HG03442 (cell line): Measurements from ENCODE around the gene CSNK1G3.
A peak's percentile ranks its signal among the peaks of the same experiment; 100 is the strongest.
"Not testable (repeated sequence)": the region's sequence is repeated elsewhere in the genome, so short reads cannot be mapped to it uniquely, and the experiment has no call there.

Experiments used
- ATAC-seq: cut with Tn5 transposase; IDR thresholded peaks from one replicate; pipeline ENCODE4 v1.9.1; 2021; ENCODE audit warnings: mild to moderate bottlenecking, moderate library complexity; ENCODE audit not compliant: unreplicated experiment

The CSNK1G3 gene

DNA sequence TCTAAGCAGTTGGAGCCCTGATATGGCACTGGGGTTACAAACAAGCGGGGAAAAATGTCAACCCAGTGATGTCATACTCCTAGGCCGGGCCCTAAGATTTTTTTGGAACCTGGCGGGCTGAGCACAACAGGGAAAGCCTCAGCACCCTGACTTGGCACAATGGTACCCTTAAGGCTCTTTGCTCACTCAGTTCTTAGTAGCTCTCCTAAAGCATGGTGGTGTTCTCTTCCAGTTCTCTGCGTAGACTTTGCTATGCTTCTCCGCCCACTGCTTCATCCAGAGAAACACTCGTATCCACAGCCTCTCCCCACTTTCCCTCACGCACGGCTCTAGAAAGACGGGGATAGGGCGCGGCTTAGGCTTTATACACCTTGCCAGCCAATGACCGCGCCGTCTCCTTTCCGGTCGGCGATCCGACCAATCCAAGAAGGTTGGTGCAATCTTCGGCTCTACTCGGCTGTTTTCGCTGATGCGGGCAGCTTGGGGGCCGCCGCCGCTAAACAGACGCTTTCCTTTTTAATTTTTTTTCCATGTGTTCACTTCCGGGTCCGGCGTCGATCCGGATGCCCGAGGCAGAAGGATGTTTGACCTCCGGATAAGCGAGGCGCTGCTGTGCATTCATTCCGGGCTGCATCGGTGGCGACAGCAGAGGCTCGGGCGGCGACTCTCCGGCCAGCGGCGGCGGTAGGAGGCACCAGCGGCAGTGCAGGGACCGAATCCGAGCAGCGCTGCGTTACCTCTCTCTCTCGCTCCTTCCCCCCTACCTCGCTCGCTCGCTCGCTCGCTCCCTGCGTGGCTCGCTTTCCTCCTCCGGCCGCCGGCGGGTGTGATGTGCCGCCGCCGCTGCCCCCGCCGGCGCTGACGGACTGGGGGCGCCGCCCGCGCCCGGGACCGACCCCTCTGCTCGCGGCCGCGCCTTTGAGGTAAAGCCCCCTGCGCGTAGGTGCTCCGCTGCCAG is at the start of gene CSNK1G3:
Gene CSNK1G3 (plus strand): TSS at position 530 of the 958 bp plus-strand sequence. CDS start 33,487 bp downstream, outside the sequence.
- peak; percentile 95 for ATAC-seq

GRCh38 chr5:123466839-123467238 is 45.1 kb upstream of the CSNK1G3 start:
- not testable (repeated sequence) for ATAC-seq

DNA sequence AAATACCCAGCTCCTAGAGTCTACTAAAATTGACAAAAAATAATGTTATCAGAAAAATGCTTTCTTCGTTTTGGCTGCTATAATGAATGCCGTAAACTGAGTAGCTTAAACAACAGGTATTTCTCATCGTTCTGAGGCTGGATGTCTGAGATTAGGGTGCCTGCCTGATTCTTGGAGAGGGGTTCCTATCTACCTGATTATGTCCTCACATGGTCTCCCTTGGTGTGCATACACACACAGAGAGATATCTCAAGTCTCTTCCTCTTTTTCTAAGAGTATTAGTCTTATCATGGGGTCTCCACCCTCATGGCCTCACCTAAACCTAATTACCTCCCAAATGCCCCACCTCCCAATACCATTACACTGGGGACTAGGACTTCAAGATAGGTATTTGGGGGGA is 40.6 kb upstream of the CSNK1G3 start:
- ATAC-seq = no peak

GRCh38 chr5:123472150-123472924 is 39.6 kb upstream of the CSNK1G3 start:
- ATAC-seq = no peak

DNA sequence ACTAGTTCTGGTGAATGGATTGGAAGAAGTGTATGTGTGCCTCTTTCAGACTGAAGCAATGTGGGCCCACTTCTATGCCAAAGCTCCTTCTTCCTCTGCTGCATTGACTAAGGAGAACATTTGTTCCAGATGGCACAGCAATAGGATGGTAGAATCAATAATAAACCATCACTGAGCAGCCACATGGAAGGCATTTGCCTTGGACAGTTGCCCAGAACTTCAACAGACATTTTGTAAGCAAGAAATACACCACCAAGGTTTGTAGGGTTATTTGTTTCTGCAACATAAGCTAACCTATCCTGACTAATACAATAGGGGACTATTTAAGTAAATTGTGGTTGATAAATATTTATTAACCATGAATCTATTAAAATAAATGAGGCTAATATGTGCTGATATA is 37.7 kb upstream of the CSNK1G3 start:
- ATAC-seq = no peak

DNA sequence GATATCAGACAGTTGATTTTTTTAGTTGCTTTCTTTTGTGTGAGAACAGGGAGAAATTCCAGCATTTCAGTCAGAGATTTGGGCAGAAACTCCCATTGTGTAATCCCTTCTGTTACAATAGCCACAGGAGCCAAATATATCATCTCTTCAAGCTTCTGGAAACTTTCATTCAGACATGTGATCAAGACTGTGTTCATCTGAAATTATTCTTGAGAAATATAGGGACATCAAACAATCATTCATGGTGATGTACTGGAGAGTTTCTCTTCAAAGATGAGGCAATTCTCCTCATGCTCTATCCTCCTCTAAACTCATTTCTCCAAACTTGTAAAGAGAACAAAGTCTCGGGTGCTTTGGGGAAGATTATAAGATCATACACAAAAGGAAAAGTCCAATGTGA is 35.2 kb upstream of the CSNK1G3 start:
- no peak for ATAC-seq

GRCh38 chr5:123478546-123478945 is 33.4 kb upstream of the CSNK1G3 start:
- ATAC-seq = no peak

GRCh38 chr5:123482258-123482657 is 29.7 kb upstream of the CSNK1G3 start:
- no peak for ATAC-seq

DNA sequence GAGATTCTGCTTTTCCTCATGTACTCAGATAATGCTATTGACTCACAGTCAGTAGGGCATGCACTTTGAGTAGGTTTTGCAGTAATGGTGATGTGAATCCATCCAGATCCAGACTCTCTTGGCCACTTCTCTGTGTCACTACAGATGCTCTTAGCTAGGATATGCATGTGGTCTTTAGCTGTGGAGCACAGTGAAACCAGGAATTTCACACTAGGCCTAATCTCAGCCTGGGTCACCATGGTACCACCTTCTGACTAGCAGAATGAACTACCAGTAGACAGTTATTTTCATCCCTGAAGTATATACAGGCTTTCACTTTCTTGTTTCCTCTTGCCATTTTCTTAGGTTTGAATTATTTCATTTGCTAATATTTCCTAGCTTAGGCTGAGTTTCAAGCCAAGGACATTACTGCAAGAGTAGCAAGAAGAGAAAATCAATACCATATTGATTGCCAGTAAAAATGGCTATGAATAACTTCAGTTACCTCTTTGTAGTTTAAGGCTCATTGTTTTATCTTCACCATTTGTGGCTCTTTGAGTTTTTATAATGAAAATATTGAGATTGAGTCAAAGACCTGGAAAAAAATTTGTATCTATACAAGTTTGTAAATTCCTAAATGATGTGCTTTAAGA is 28.4 kb upstream of the CSNK1G3 start:
- no peak for ATAC-seq

- no peak for ATAC-seq
Measured at GRCh38 chr5:123485275-123485674, 26.7 kb upstream of the CSNK1G3 start.

GRCh38 chr5:123486951-123487655 is 24.9 kb upstream of the CSNK1G3 start:
- ATAC-seq = no peak

DNA sequence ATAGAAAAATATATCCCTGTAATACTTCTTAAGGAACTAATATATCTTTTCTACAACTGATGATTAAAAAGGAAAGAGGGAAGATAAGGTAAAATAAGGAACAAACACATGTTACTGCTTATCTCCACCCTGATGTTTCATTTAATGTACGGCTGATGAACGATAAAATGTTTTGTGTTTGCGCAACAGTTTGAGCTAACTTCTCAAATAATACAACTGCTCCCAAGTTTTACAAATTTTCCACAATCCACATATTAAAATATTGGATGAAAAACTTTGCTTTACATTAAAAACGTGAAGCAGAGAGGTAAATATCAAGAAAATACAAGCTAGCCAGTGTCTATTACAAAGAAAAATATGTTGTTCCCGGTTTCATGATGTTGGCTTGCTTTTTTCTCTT is 21.0 kb upstream of the CSNK1G3 start:
- no peak for ATAC-seq

DNA sequence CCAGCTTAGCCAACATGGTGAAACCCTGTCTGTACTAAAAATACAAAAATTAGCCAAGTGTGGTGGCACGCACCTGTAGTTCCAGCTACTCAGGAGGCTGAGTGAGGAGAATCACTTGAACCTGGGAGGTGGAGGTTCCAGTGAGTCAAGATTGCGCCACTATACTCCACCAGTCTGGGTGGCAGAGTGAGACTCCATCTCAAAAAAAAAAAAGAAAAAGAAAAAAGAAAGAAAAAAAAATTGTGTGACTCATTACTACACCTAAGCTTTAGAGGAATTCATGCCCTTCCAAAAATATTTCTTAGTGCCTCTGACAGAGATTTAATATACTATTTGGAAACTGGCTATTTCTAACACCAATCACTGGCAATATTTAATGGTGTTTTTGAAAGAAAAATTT is 16.8 kb upstream of the CSNK1G3 start:
- ATAC-seq = not testable (repeated sequence)

- ATAC-seq = no peak
Measured at GRCh38 chr5:123496892-123497291, 15.1 kb upstream of the CSNK1G3 start.

DNA sequence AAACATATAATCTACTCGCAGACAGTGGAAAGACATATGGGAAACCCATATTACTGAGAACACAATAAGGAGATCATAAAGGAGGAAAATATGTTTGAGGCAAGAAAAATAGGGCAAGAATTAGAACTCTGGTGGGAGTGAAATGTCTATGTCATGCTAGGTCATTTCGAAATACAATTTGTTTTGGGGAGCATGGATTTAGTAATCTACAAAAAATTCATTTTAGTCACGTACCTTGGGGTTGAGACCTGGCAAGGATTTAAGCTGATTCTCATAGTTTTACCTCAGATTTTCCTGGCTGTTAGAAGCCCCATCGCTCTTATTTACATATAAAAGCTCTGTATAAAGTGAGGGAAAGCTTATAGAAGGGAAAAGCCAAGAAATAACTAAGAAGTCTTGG is 11.5 kb upstream of the CSNK1G3 start:
- no peak for ATAC-seq

GRCh38 chr5:123502120-123502519 is 9.9 kb upstream of the CSNK1G3 start:
- no peak for ATAC-seq

- no peak for ATAC-seq
Measured at GRCh38 chr5:123503299-123503698, 8.7 kb upstream of the CSNK1G3 start.

- no peak for ATAC-seq
Measured at GRCh38 chr5:123505633-123506032, 6.3 kb upstream of the CSNK1G3 start.

- no peak for ATAC-seq
Measured at GRCh38 chr5:123508441-123508840, 3.5 kb upstream of the CSNK1G3 start.

- ATAC-seq = no peak
Measured at GRCh38 chr5:123511290-123511647, 708 bp upstream of the CSNK1G3 start.
